Measurements from ENCODE around the gene DRD2. TPM values are rescaled to one million over a fixed set of nuclear protein-coding genes. Genes with fewer than 3 reads are reported as not detected.

DRD2 gene
- total and polyA plus RNA-seq, 2 donors, result 0.05 to 0.30 TPM

DNA sequence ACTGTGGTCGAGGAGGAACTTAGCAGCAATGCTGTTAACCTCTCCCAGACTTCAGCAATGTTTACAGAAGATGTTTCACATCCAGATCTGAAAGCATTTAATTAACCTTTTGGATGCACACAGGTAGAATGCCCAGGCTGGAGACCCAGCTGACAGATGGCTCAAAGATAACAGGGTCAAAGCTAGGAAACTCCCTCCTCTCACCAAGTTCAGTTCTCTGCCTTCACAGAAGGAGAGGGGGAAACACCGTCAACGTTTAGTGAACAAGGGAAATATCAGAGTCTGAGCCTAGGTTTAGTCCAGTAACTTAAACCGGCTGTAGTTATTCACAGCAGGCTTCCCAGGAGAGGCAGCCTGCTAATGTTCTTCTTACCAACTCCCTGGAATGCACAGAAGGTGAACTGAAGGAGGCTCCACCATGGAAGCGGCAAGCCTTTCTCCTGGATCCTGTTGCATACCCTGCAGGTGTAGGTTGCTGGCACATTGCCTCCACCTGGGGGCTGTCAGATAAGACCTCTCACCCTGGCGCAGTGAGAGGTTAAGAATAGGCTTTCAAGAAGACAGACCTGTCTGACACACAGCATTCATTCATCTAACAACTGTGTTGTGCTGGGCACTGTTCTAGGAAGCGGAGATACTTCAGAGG, 111.1 kb downstream of the DRD2 start:
- Histone ChIP-seq H3K4me1 (ENCODE audit: control insufficient read depth in 2 of 2, insufficient read depth in 2 of 2, low read length in 2 of 2) (peaks cover 22 to 48% of the 10 kb centered on the region in 2 donors), H3K9me3 (ENCODE audit: control insufficient read depth in 2 of 2, insufficient read depth in 1 of 2, low read length in 1 of 2) (no peaks in the 10 kb centered on the region), H3K36me3 (ENCODE audit: control insufficient read depth in 2 of 2, insufficient read depth in 2 of 2, low read length in 1 of 2) (peaks cover 0 to 10% of the 10 kb centered on the region in 2 donors), H3K27me3 (ENCODE audit: control insufficient read depth in 2 of 2, insufficient read depth in 1 of 2, low read length in 1 of 2) (no peaks in the 10 kb centered on the region), H3K27ac (ENCODE audit: low read depth in 1 of 2, low read length in 1 of 2) (no peak overlapping the region), H3K4me3 (ENCODE audit: low read length in 2 of 2) (no peak overlapping the region)
- DNase-seq (ENCODE audit: low read depth in 6 of 9, low spot score in 9 of 9), result peak in 1 of 9 donors; percentile 17
- 77% methylated on average over 7 of the region's 7 CpGs for WGBS

DNA sequence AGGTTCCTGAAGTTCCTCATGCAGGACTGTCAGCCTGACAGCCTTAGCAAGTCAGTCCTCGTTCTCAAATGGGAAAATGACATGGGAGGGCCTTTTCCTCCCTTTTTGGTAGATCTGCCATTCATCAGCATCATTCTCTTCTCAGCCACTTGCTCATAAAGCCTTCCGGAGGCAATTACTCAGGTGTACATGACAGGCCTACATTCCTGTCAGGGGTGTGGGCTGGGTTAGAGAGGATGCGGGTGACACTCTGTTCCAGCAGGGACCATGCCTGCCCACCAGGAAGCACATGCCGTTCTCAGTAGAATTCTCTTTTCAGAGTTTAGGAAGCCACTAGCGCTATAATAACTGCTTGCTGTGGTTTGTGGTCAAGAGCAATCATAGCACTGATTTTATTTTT, 111.8 kb downstream of the DRD2 start:
- Histone ChIP-seq H3K4me1 (ENCODE audit: control insufficient read depth in 2 of 2, insufficient read depth in 2 of 2, low read length in 2 of 2) (peaks cover 22 to 48% of the 10 kb centered on the region in 2 donors), H3K27me3 (ENCODE audit: control insufficient read depth in 2 of 2, insufficient read depth in 1 of 2, low read length in 1 of 2) (no peaks in the 10 kb centered on the region), H3K4me3 (ENCODE audit: low read length in 2 of 2) (no peak overlapping the region), H3K36me3 (ENCODE audit: control insufficient read depth in 2 of 2, insufficient read depth in 2 of 2, low read length in 1 of 2) (peaks cover 0 to 8% of the 10 kb centered on the region in 2 donors), H3K9me3 (ENCODE audit: control insufficient read depth in 2 of 2, insufficient read depth in 1 of 2, low read length in 1 of 2) (no peaks in the 10 kb centered on the region), H3K27ac (ENCODE audit: low read depth in 1 of 2, low read length in 1 of 2) (no peak overlapping the region)
- 35% methylated on average over 5 of the region's 5 CpGs for WGBS
- no peak for DNase-seq (ENCODE audit: low read depth in 6 of 9, low spot score in 9 of 9)

Other genes with a start within 250 kb of the DRD2 start
- 6.6 TPM for gene TTC12, start 160.8 kb downstream of the DRD2 start, total RNA-seq
- gene TTC12, start 160.8 kb downstream of the DRD2 start, polyA plus RNA-seq, result 11.1 TPM
- gene ANKK1, start 87.6 kb downstream of the DRD2 start, total RNA-seq, result 0.14 TPM
- 2.4 TPM for gene ANKK1, start 87.6 kb downstream of the DRD2 start, polyA plus RNA-seq
- gene TMPRSS5, start 230.9 kb upstream of the DRD2 start, total RNA-seq, result 0.28 TPM
- 1.1 TPM for gene TMPRSS5, start 230.9 kb upstream of the DRD2 start, polyA plus RNA-seq

Measured in thymus (tissue), 11 donors.